Dermis blood vessel endothelial cell (primary cell): ENCODE measurements around the gene CNP. TPM values are rescaled to one million over a fixed set of nuclear protein-coding genes. Genes with fewer than 3 reads are reported as not detected.

Source experiments
- DNase-seq: peaks from one replicate; pipeline ENCODE4 v3.0.0; 2010
- total RNA-seq: library from RNA; depleted of rRNA; stranded (reverse); fragments of >200 nt; gene quantifications from 2 replicates; pipeline ENCODE4 v1.2.3, GENCODE V29; 2014

CNP gene
- total RNA-seq, 1 donor from 2014 or later: 48.7 TPM

- DNase-seq: no peak
These were observed 6.8 kb downstream of the CNP start for GRCh38 chr17:41973408-41973811.

GRCh38 chr17:41974031-41974430 lies 7.4 kb downstream of the CNP start:
- no peak for DNase-seq

DNA sequence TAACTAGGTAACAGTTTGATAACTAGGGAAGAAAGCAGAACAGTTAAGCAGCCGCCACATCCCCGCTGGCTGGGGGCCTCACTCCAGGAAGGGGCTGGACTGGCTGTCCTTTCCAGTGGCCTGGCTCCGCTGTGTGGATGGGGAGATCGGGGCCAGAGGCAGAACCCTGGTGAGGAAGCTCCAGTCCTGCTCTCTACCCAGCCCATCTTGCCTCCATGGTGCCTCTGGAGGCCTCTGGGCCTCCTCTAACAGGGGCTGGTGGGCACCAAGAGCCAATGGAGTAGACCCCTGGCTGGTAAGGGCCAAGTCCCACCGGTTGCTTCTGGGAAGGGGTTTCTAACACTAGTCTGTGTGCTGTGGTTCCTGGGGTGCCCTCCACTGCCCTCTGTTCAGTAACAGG lies 8.1 kb downstream of the CNP start:
- DNase-seq: no peak

GRCh38 chr17:41975099-41976083 lies 8.8 kb downstream of the CNP start:
- DNase-seq: no peak

DNA sequence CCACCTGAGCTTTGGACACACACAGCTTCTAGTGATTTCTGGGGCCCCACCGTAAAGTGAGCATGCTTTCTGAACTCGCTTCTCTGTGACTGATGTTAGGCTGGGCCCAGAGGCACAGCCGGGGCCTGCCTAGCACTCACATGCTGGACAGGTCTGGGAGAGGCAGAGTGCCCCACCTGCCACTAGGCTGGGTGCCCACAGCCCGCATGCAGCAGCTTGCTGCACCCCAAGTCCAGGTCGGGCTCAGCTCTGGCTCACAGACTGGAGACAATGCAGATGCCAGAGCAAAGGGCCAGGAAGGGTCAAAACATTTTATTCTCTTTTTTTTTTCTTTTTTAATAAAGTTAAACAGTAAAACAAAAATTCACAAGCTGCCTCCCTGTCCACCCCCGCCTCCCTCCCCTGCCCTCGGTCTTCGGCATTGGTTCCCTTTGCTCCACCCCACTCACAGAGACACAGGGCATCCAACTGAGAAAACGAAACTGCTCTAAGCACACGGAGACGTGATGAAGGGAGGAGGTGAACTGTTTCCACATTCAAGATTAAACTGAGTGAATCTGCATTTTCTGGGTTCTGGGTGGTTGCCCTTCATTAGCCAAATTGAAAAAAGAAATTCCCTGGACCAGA lies 9.7 kb downstream of the CNP start:
- DNase-seq: no peak

DNA sequence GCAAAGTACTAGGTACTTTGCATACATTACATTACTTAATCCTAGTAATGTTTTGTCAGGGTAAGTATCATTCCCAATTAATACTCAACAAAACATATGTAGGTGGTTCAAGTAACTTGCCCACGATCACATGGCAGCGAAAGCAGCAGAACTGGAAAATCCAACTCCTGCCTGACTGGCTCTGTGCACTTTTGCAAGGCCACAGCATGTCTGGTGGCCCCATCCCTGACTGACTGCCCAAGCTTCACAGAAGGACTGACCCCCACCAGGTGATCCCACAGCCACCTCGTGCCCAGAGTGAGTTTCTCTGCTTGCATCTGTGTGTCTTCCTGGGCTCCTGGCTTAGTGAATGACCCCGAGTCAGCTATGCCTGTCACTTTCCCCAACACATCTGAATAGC lies 11.4 kb downstream of the CNP start:
- no peak for DNase-seq

- DNase-seq: no peak
These were observed 15.6 kb downstream of the CNP start for GRCh38 chr17:41982026-41982760.

- no peak for DNase-seq
These were observed 17.9 kb downstream of the CNP start for GRCh38 chr17:41984454-41984853.

DNA sequence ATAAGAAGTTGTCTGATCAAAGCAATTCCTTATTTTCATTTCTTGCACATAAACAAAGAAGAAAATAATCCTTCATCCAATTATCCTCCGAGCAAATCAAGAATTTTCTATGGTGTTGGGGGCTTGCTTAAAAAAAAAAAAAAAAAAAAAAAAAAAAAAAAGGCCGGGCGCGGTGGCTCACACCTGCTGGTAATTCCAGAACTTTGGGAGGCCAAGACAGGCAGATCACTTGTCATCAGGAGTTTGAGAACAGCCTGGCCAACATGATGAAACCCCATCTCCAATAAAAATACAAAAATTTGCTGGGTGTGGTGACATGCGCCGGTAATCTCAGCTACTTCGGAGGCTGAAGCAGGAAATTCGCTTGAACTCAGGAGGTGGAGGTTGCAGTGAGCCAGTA lies 19.3 kb downstream of the CNP start:
- DNase-seq: no peak

DNA sequence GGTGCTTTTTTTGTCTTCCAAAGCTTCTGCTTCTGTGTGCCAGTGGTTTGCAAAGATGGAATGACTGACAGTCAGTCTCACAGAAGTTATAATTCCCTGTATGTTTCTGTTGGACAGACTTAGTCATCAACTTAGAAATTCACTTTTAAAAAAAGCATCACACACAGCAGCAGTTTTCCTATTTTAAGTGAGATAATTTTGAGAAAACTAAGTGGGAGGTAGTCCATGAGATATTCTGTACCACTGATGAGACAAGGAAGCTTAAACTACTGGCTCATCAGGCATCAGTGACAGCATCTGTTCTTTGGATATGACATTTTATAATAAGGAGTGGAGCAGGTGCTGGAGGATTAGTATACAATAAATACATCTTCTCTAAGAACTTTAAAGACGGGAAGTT lies 20.0 kb downstream of the CNP start:
- DNase-seq: no peak

GRCh38 chr17:41987642-41988041 lies 21.0 kb downstream of the CNP start:
- DNase-seq: no peak

DNA sequence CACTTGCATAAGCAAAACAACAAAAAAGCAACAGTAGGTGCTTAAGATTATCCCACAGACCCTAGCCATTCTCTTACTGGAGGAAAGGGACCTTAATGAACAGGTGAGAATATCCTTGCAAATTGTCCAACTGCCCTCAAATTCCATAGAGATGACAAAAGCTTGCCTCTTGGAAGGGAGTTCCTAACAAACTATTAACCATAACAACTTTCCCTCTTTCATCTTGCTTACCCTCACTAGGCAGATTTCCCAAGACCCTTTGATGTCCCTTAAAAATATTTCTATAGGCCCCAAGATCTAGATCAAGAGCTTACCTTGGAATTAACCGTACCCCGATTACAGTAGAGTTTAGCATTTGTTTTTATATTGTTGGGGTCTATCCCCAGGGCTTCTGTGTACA lies 21.8 kb downstream of the CNP start:
- DNase-seq: no peak

- DNase-seq: no peak
These were observed 23.3 kb downstream of the CNP start for GRCh38 chr17:41989702-41990419.

DNA sequence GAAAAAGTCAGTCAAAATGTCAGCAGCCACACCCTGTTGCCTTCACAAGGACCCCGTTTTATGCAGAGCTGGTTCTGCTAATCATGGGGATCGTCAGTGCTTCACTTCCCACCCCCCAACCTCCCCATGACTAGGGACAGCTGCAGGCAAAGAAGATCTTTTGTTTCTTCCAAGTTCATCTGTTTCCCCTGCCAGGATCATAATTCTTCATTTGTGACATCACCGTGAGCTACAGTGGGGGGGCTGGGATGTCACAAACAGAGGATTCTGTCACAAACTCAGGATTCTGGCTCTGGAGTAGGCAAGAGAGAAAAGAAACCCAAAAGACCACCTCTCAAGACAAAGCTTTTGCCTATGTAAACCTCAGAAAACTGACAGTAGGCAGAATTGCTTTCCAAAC lies 26.0 kb downstream of the CNP start:
- no peak for DNase-seq

- no peak for DNase-seq
These were observed 30.2 kb downstream of the CNP start for GRCh38 chr17:41996855-41997164.

- no peak for DNase-seq
These were observed 31.9 kb downstream of the CNP start for GRCh38 chr17:41998497-41998896.

- no peak for DNase-seq
These were observed 34.0 kb downstream of the CNP start for GRCh38 chr17:42000413-42001133.

- DNase-seq: no peak
These were observed 35.1 kb downstream of the CNP start for GRCh38 chr17:42001729-42002128.

DNA sequence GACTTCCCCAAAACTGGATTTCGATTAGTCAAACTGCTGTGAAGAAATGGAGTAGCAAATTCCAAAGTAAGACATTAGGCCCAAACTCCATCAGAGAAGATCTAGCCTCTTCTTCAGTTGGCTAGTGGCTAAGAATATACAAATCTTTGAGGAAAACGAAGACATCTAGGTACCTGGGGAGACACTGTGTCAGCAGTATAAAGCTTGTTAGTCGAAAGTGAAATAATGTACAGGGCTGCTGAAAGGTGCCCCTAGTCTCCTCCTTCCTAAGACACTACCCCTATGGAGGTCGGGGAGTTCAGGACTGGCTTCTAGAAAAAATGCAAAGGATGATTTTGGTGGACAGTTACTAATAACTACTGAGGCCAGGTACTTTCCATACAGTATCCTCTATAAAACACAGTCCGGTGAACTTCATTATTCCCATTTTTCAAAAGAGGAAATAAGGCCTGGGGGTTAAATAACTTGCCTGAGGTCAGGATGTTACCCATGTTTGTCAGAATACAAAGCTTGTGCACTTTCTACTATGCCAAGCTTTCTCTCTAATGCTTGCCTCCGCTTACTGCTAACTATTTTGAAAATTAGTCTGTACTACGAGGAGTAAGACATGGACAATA lies 35.7 kb downstream of the CNP start:
- DNase-seq: no peak

DNA sequence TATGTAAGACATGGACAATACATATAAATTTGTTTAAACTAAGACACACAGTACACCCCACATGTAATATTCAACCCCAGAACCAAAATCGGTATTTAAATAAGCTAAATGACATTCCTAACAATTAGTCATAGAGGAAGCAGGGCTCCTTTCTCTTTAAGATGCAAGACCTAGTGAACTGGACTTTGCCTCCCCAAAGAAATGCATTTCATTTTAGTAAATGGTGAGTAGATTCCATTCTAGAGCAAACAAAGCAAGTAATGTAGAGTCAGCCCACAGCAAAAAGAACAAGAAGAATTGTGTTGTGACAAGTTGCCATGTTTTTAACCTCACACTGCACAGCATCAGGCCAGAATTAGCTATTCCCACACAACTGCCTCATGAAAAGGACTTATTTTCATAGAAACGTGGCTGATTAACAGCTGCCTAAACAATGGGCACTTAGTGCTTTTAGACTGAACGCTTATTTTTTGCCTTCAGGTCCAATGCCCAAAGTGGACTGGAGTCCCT lies 36.3 kb downstream of the CNP start:
- peak; percentile 52 for DNase-seq

DNA sequence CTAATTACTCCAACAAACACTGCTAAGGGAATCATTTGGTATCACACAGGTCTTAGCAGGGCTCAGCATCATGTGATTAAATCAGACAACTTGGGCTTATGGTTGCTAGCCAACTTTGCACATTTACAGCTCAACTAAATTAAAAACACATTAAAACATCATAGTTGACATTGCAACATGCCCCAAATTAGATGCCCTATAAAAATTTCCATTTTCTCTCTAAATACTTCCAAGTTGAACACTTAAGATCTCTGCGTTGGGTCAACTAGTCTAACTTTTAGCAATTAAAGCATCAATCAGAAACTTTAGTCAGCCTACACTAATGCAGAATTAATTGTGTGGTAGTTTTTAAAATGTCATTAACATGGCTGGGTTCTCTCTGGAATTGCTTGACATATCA lies 38.6 kb downstream of the CNP start:
- DNase-seq: no peak

- DNase-seq: no peak
These were observed 42.6 kb downstream of the CNP start for GRCh38 chr17:42009170-42009569.
